Colonic mucosa (tissue), 4 donors: ENCODE data around the gene AKAP6. TPM values are rescaled to one million over a fixed set of nuclear protein-coding genes. Genes with fewer than 3 reads are reported as not detected.

Experiments used
- DNase-seq: peaks from one replicate; pipeline ENCODE4 v3.0.0-alpha.2; 2020
- H3K27ac ChIP-seq: fragments of 200-600 bp; one replicate; pipeline ENCODE4 v1.8.0; 2021
- H3K27me3 ChIP-seq: fragments of 200-600 bp; one replicate; pipeline ENCODE4 v1.8.0; 2021
- H3K36me3 ChIP-seq: fragments of 200-600 bp; one replicate; pipeline ENCODE4 v1.8.0; 2021
- H3K4me1 ChIP-seq: fragments of 200-600 bp; one replicate; pipeline ENCODE4 v1.8.0; 2021; ENCODE audit warnings: mild to moderate bottlenecking
- H3K4me3 ChIP-seq: fragments of 200-600 bp; one replicate; pipeline ENCODE4 v1.8.0; 2021
- H3K9ac ChIP-seq, 2 donors: one replicate each; pipeline ENCODE4 v1.7.0; 2013; ENCODE audit warnings: control low read depth in 2 of 2, low read depth in 2 of 2, low read length in 2 of 2
- H3K9me3 ChIP-seq: fragments of 200-600 bp; one replicate; pipeline ENCODE4 v1.8.0; 2021
- intact Hi-C: fragments of 100-400 bp; cut with DNase I; formaldehyde crosslinking; loops from one replicate; pipeline ENCODE4 v1.14.1; 2022
- total RNA-seq, 2 donors: library from RNA; stranded (reverse); fragmentation: NEBNext Ultra II Directional in 1 of 2; extraction: Animal tissue kit (Norgen Biotek cat#: 25700) in 1 of 2; gene quantifications; one replicate each; pipeline ENCODE4 v1.2.1, GENCODE V29; 2021
- TF ChIP-seq, protein P1 (sequence below): fragments of 200-600 bp; IDR thresholded peaks from one replicate; pipeline ENCODE4 v1.8.0; 2022; ENCODE audit warnings: antibody characterized with exemption, mild to moderate bottlenecking
- donor health status: healthy.
- donor health status: DM: no; HTN: no; CAD: no.
- donor health status: DM: no; HTN: no; CAD: no.

AKAP6 gene
- total RNA-seq, 2 donors from 2014 or later: 1.3 to 10.3 TPM

GRCh38 chr14:32694795-32695449, 365.8 kb downstream of the AKAP6 start:
- intact Hi-C loops: no loop called here
- Histone ChIP-seq H3K36me3 (no peaks in the 10 kb centered on the region), H3K4me1 (no peaks in the 10 kb centered on the region), H3K9ac (no peak overlapping the region), H3K9me3 (no peaks in the 10 kb centered on the region), H3K4me3 (no peak overlapping the region), H3K27me3 (no peaks in the 10 kb centered on the region), H3K27ac (no peak overlapping the region)
- TF ChIP-seq, protein P1, sequence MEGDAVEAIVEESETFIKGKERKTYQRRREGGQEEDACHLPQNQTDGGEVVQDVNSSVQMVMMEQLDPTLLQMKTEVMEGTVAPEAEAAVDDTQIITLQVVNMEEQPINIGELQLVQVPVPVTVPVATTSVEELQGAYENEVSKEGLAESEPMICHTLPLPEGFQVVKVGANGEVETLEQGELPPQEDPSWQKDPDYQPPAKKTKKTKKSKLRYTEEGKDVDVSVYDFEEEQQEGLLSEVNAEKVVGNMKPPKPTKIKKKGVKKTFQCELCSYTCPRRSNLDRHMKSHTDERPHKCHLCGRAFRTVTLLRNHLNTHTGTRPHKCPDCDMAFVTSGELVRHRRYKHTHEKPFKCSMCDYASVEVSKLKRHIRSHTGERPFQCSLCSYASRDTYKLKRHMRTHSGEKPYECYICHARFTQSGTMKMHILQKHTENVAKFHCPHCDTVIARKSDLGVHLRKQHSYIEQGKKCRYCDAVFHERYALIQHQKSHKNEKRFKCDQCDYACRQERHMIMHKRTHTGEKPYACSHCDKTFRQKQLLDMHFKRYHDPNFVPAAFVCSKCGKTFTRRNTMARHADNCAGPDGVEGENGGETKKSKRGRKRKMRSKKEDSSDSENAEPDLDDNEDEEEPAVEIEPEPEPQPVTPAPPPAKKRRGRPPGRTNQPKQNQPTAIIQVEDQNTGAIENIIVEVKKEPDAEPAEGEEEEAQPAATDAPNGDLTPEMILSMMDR: no peak
- DNase-seq: no peak

- Histone ChIP-seq H3K9ac (no peak overlapping the region), H3K36me3 (no peaks in the 10 kb centered on the region), H3K4me3 (no peak overlapping the region), H3K27me3 (no peaks in the 10 kb centered on the region), H3K4me1 (no peaks in the 10 kb centered on the region), H3K9me3 (no peaks in the 10 kb centered on the region), H3K27ac (no peak overlapping the region)
- intact Hi-C loops: no loop called here
- TF ChIP-seq, protein P1: no peak
- DNase-seq: no peak
These were observed 367.4 kb downstream of the AKAP6 start for GRCh38 chr14:32696325-32697091.

DNA sequence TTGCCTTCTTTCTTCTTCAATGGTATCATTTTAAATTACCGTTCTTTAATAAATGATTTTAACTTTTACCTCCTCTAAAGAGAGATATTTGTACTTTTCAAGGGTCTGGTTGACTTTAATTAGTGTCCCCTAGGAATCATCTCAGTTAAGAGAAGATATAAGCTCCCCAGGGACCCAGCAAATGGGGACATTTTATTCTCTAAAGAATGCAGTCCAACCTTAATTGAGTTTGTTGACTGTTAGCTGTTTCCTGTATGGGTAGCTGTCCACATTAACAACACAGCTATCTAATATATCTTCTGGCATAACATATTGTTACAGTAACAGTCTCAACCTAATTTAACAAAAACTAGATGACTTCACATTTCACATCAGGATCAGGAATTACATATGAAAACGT, 368.0 kb downstream of the AKAP6 start:
- Histone ChIP-seq H3K27me3 (no peaks in the 10 kb centered on the region), H3K9me3 (no peaks in the 10 kb centered on the region), H3K36me3 (no peaks in the 10 kb centered on the region), H3K27ac (no peak overlapping the region), H3K4me3 (no peak overlapping the region), H3K4me1 (no peaks in the 10 kb centered on the region), H3K9ac (no peak overlapping the region)
- DNase-seq: no peak
- TF ChIP-seq, protein P1: no peak
- intact Hi-C loops: no loop called here

DNA sequence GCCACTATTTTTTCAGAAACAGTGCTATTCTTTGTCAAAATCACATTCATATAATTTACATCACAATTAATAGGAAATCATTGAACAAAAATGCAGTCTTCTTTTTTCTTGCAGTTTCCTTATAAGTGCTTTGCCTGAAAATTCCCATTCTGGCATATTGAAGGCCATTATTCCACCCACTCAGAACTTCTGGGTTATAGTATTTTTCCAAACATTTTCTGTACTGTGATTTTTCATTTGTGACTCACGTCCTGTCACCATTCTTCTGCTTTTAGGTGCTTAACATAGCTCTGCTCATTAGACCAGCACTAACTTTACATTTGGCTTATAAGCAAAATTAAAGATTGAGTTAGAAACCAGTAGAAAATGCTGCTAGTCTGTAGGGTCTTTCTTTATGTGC, 368.6 kb downstream of the AKAP6 start:
- intact Hi-C loops: no loop called here
- TF ChIP-seq, protein P1: no peak
- no peak for DNase-seq

DNA sequence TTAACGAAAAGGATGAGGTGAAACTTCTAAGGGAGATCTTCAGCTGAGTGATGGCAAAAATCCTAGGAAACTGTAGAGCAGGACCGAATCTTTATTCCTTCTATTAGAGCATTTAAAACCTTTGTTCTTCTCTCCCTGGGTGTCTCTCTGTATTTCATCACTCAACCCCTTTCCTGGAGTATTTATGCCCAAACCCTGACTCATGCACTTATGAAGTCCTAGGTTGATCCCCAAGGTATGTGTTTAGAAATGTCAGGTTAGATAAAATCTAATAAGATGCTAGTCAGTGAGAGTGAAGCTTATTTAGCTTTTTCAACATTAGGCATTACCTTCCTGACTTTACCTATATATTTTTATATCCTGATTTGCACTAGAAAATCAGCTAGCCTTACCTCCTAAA, 369.7 kb downstream of the AKAP6 start:
- no peaks in the 10 kb centered on the region for H3K9me3 ChIP-seq
- DNase-seq: no peak
- TF ChIP-seq, protein P1: no peak
- intact Hi-C loops: no loop called here
- no peaks in the 10 kb centered on the region for H3K4me1 ChIP-seq
- no peaks in the 10 kb centered on the region for H3K36me3 ChIP-seq
- H3K27ac ChIP-seq: no peak overlapping the region
- H3K4me3 ChIP-seq: no peak overlapping the region
- H3K27me3 ChIP-seq: no peaks in the 10 kb centered on the region
- no peak overlapping the region for H3K9ac ChIP-seq

More for the DNA sequence above, 368.6 kb downstream of the AKAP6 start:
- no peaks in the 10 kb centered on the region for H3K9me3 ChIP-seq
- no peak overlapping the region for H3K4me3 ChIP-seq
- no peaks in the 10 kb centered on the region for H3K36me3 ChIP-seq
- H3K27me3 ChIP-seq: no peaks in the 10 kb centered on the region
- H3K4me1 ChIP-seq: no peaks in the 10 kb centered on the region
- no peak overlapping the region for H3K9ac ChIP-seq
- H3K27ac ChIP-seq: no peak overlapping the region
